SK-N-MC (cell line): Measurements from ENCODE around the gene C15orf61.

Experiments
- EZH2 ChIP-seq: fragments of 200-600 bp; sonication (generic); IDR thresholded peaks from one replicate; pipeline ENCODE4 v1.6.1; 2017; ENCODE audit warnings: antibody characterized with exemption
- FOXP2 ChIP-seq: optimal IDR thresholded peaks from 2 replicates; pipeline ENCODE3; 2011; ENCODE audit warnings: mild to moderate bottlenecking, moderate library complexity; ENCODE audit not compliant: insufficient read depth; ENCODE audit errors: extremely low read length, control extremely low read depth
- POLR2AphosphoS5 ChIP-seq: IDR thresholded peaks from 2 replicates; pipeline ENCODE4 v1.6.1; 2012; ENCODE audit warnings: mild to moderate bottlenecking, low read depth, low read length, borderline replicate concordance

DNA sequence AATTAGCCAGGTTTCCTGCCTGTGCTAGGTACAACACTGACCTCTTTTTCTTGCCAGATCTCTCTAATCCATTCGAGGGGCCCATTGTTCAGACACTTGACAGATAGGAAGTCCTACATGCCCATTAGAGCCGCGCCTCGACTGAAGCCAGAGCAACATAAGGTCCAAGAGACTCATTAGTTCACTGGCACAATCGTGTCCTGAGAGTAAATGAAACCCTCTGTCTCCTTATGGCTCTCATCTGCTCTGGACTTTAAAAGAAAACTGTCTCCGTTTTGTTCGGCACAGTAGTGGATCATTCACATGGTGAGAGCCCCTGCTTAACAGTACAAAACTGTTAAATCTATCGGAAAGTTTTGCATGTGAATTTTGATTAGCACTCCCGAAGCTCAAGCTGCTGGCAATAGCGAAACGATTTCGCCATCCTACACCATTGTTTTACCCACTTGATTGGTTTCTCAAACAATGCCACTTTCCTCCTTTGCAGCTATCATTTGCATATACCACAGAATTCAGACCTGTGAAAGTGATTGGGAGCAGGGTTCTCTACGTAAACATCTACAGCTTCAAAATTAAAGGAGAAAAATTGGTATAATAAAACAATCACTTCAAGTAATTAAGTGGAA, 19.0 kb upstream of the C15orf61 start:
- no peak for TF ChIP-seq POLR2AphosphoS5
- TF ChIP-seq FOXP2: no peak
- no peak for TF ChIP-seq EZH2
